HG03460 (cell line): Measurements from ENCODE around the gene EME2.

ENCODE experiments used
- ATAC-seq: cut with Tn5 transposase; IDR thresholded peaks from one replicate; pipeline ENCODE4 v1.9.1; 2021; ENCODE audit not compliant: unreplicated experiment

Gene EME2

DNA sequence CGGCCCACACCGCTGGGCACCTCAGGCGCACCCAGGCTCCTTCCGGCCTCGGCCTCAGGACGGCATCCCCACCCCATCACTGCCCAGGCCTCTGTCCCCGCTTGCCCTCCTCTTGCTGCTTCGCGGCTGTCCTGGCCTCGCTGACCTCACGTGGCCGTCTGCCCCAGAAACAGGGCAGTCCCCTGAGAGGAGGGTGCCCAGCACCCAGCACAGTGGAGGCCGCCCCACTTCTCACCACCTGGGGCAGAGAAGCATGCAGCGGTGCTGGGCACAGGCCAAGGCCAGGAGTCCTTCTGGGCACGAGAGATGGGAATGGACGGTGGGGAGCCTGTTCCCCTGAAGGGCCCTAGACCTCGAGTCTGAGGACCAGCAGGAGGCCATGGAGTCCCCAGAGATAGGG, 45.1 kb downstream of the EME2 start:
- ATAC-seq, result no peak

- no peak for ATAC-seq
Measured at GRCh38 chr16:1818204-1818872, 45.7 kb downstream of the EME2 start.

DNA sequence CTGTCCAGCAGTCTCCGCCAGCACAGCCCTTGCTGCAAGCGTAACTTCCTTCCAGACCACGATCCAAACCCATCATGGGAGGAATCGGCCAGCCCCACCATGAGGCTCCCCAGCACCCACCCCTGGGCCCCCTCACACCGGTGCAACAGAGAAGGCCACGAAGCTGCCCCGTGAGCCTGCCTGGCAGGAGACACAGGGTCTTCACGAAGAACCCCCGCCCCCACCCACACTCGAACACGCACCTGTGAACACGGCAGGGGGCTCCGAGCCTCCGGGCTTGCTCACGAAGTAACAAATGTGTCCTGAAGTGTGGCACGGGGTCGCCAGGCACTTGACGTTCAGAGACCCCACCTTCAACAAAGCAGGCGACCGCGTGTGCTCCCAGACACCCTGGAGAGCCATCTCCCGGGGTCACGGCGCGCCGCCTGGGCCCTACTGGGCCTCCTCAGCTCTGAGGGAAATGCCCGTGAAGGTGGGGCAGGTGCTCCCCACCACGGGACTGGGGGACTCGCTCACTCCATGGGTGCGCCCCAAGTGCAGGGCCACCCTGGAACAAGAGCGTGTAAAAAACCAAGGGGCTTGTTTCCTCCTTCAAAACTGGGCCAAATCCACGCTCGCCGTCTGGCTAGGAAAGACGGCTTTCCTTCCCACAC, 46.4 kb downstream of the EME2 start:
- no peak for ATAC-seq

- no peak for ATAC-seq
Measured at GRCh38 chr16:1819611-1820010, 47.0 kb downstream of the EME2 start.

- no peak for ATAC-seq
Measured at GRCh38 chr16:1820096-1820945, 47.7 kb downstream of the EME2 start.

- no peak for ATAC-seq
Measured at GRCh38 chr16:1820946-1821290, 48.3 kb downstream of the EME2 start.

- ATAC-seq, result no peak
Measured at GRCh38 chr16:1821861-1822611, 49.4 kb downstream of the EME2 start.

GRCh38 chr16:1822801-1823200, 50.2 kb downstream of the EME2 start:
- no peak for ATAC-seq

DNA sequence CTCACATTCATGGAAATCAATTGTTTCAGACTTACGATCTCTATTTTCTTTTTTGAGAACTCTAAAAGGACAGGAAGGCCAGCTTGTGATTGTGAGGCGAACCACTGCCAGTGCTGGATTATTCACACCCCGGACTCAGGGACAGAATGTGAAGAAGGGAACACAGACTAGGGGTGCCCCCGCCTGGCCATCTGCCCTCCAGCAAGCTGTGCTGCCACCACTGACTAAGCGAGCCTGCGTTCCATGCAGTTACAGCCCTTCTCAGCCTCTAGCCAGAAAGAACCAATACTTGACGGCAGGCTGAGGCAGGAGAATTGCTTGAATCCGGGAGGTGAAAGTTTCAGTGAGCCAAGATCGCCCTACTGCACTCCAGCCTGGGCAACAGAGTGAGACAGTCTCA, 51.2 kb downstream of the EME2 start:
- ATAC-seq, result no peak

DNA sequence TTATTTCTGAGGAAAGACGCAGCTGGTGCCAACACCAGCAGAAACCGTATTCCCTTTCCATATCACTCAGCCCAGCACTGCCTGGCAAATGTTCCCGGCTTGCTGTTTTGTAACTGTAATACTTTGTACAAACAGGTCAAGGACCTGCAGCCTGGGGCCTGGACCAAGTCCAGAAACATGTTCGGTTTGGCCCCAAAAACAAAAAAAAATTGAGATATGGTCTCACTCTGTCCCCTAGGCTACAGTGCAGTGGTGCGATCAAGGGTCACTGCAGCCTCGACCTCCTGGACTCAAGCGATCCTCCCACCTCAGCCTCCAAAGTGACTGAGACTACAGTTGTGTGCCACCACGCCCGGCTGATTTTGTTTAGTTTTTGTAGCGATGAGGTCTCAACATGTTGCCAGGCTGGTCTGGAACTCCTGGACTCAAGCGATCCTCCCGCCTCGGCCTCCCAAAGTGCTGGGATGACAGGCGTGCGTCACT, 52.8 kb downstream of the EME2 start:
- ATAC-seq, result no peak
